IMR-90 (cell line): ENCODE data around the gene TSPAN3. TPM values are rescaled to one million over a fixed set of nuclear protein-coding genes. Genes with fewer than 3 reads are reported as not detected.

Experiments
- ATAC-seq: fragments of 200-7000 bp; cut with Tn5 transposase; 2 replicates; pipeline ENCODE4 v1.9.1; 2020; ENCODE audit warnings: low read depth, mild to moderate bottlenecking, moderate library complexity
- BruUV-seq: library from RNA; stranded (reverse); fragments of 400-500 nt; replicated peaks from 2 replicates; lab custom pipeline; 2021; lab: Mats Ljungman, UMichigan
- CTCF ChIA-PET: fragments of 300-600 bp; formaldehyde crosslinking; extraction: SDS; loops from one replicate; lab custom pipeline; 2021; ENCODE audit warnings: antibody characterized with exemption; lab: Yijun Ruan, JAX
- POLR2A ChIA-PET: fragments of 300-600 bp; sonication (Branson Sonifier 250); formaldehyde crosslinking; loops from one replicate; lab custom pipeline; 2022; ENCODE audit warnings: antibody characterized with exemption; ENCODE audit not compliant: unreplicated experiment; lab: Charles Lee
- DNase-seq: peaks from one replicate; pipeline ENCODE4 v3.0.0; 2013
- H2AFZ ChIP-seq: replicated peaks from 2 replicates; pipeline ENCODE3; 2013; ENCODE audit warnings: low read length, mild to moderate bottlenecking; ENCODE audit not compliant: poor library complexity
- H2AK5ac ChIP-seq: 2 replicates; pipeline ENCODE4 v1.6.1; 2013; ENCODE audit warnings: low read depth, low read length, inconsistent platforms
- H2AK9ac ChIP-seq: replicated peaks from 2 replicates; pipeline ENCODE3; 2013; ENCODE audit warnings: mild to moderate bottlenecking, low read depth, low read length, moderate library complexity; ENCODE audit not compliant: poor library complexity
- H2BK120ac ChIP-seq: 2 replicates; pipeline ENCODE4 v1.6.1; 2013; ENCODE audit warnings: low read depth, low read length, inconsistent platforms
- H2BK15ac ChIP-seq: 3 replicates; pipeline ENCODE4 v1.6.1; 2013; ENCODE audit warnings: low read depth, low read length, inconsistent platforms
- H2BK20ac ChIP-seq: 2 replicates; pipeline ENCODE4 v1.6.1; 2013; ENCODE audit warnings: low read depth, mild to moderate bottlenecking, inconsistent platforms, low read length, moderate library complexity
- H2BK5ac ChIP-seq: 2 replicates; pipeline ENCODE4 v1.6.1; 2013; ENCODE audit warnings: mild to moderate bottlenecking, low read depth, low read length, inconsistent platforms; ENCODE audit not compliant: poor library complexity, severe bottlenecking
- H3K14ac ChIP-seq: replicated peaks from 2 replicates; pipeline ENCODE4 v1.6.1; 2013; ENCODE audit warnings: low read depth, low read length, inconsistent platforms
- H3K18ac ChIP-seq: 2 replicates; pipeline ENCODE4 v1.6.1; 2013; ENCODE audit warnings: low read depth, low read length, control low read depth
- H3K23ac ChIP-seq: 2 replicates; pipeline ENCODE4 v1.6.1; 2013; ENCODE audit warnings: low read depth, low read length, inconsistent platforms
- H3K27ac ChIP-seq: 2 replicates; pipeline ENCODE4 v1.5.1; 2013; ENCODE audit warnings: mild to moderate bottlenecking, control low read depth, low read length; ENCODE audit not compliant: insufficient read depth
- H3K27me3 ChIP-seq: 2 replicates; pipeline ENCODE4 v1.6.1; 2013; ENCODE audit warnings: low read length; ENCODE audit not compliant: control insufficient read depth, insufficient read depth
- H3K36me3 ChIP-seq: 2 replicates; pipeline ENCODE4 v1.6.1; 2013; ENCODE audit warnings: low read length, mixed read lengths; ENCODE audit not compliant: control insufficient read depth, insufficient read depth
- H3K4ac ChIP-seq: 2 replicates; pipeline ENCODE4 v1.6.1; 2013; ENCODE audit warnings: low read depth, low read length, inconsistent platforms
- H3K4me1 ChIP-seq: 2 replicates; pipeline ENCODE4 v1.6.1; 2013; ENCODE audit warnings: low read length, mixed read lengths; ENCODE audit not compliant: control insufficient read depth, insufficient read depth
- H3K4me2 ChIP-seq: 2 replicates; pipeline ENCODE4 v1.6.1; 2013; ENCODE audit warnings: low read depth, mild to moderate bottlenecking, control low read depth, low read length, moderate library complexity
- H3K4me3 ChIP-seq: 2 replicates; pipeline ENCODE4 v1.5.1; 2013; ENCODE audit warnings: low read depth, mild to moderate bottlenecking, control low read depth, low read length, moderate library complexity; ENCODE audit not compliant: insufficient read depth
- H3K56ac ChIP-seq: 2 replicates; pipeline ENCODE4 v1.6.1; 2013; ENCODE audit warnings: low read length, inconsistent platforms; ENCODE audit not compliant: insufficient read depth; ENCODE audit errors: extremely low read depth
- H3K79me1 ChIP-seq, 2 experiments: 2 replicates each; pipeline ENCODE4 v1.6.1; 2013; ENCODE audit warnings: low read length in 2 of 2, inconsistent platforms in 1 of 2, low read depth in 1 of 2
- H3K9ac ChIP-seq: 2 replicates; pipeline ENCODE4 v1.6.1; 2013; ENCODE audit warnings: low read depth, low read length, control low read depth
- H3K9me1 ChIP-seq: 2 replicates; pipeline ENCODE4 v1.6.1; 2013; ENCODE audit warnings: low read length, inconsistent platforms; ENCODE audit not compliant: insufficient read depth
- H3K9me3 ChIP-seq: 2 replicates; pipeline ENCODE4 v1.6.1; 2013; ENCODE audit warnings: low read length; ENCODE audit not compliant: control insufficient read depth, insufficient read depth
- H4K20me1 ChIP-seq: 2 replicates; pipeline ENCODE4 v1.6.1; 2013; ENCODE audit warnings: low read length, inconsistent platforms; ENCODE audit not compliant: insufficient read depth
- H4K5ac ChIP-seq: 2 replicates; pipeline ENCODE4 v1.6.1; 2013; ENCODE audit warnings: mild to moderate bottlenecking, low read depth, low read length, control low read depth
- H4K8ac ChIP-seq, 2 experiments: 2 replicates each; pipeline ENCODE4 v1.6.1; 2013; ENCODE audit warnings: low read depth in 2 of 2, low read length in 2 of 2, control low read depth in 1 of 2, inconsistent platforms in 1 of 2
- H4K91ac ChIP-seq: 2 replicates; pipeline ENCODE4 v1.6.1; 2013; ENCODE audit warnings: low read depth, low read length, inconsistent platforms; ENCODE audit not compliant: insufficient read depth
- ELK1 ChIP-seq: fragments of 150-350 bp; IDR thresholded peaks from 2 replicates; pipeline ENCODE4 v1.6.1; 2016; ENCODE audit warnings: low read depth, mild to moderate bottlenecking, low read length, moderate library complexity, borderline replicate concordance
- MAZ ChIP-seq: IDR thresholded peaks from 2 replicates; pipeline ENCODE4 v1.6.1; 2012; ENCODE audit warnings: low read depth, mild to moderate bottlenecking, low read length, improper control_type of control experiment, moderate library complexity, borderline replicate concordance
- MXI1 ChIP-seq: IDR thresholded peaks from 2 replicates; pipeline ENCODE4 v1.6.1; 2012; ENCODE audit warnings: low read depth, mild to moderate bottlenecking, low read length, moderate library complexity, borderline replicate concordance
- NFE2L2 ChIP-seq: fragments of 150-350 bp; IDR thresholded peaks from 2 replicates; pipeline ENCODE4 v1.6.1; 2016; ENCODE audit warnings: low read depth, mild to moderate bottlenecking, low read length
- RAD21 ChIP-seq: IDR thresholded peaks from 2 replicates; pipeline ENCODE4 v1.6.1; 2012; ENCODE audit warnings: low read length, improper control_type of control experiment
- RCOR1 ChIP-seq: IDR thresholded peaks from 2 replicates; pipeline ENCODE4 v1.6.1; 2012; ENCODE audit warnings: mild to moderate bottlenecking, low read length, improper control_type of control experiment; ENCODE audit not compliant: insufficient replicate concordance
- RFX5 ChIP-seq: IDR thresholded peaks from 2 replicates; pipeline ENCODE4 v1.8.0; 2012; ENCODE audit warnings: low read depth, mild to moderate bottlenecking, low read length, moderate library complexity
- SMC3 ChIP-seq: fragments of 150-350 bp; IDR thresholded peaks from 2 replicates; pipeline ENCODE4 v1.6.1; 2016; ENCODE audit warnings: low read depth, mild to moderate bottlenecking, antibody characterized with exemption, low read length, moderate library complexity
- USF2 ChIP-seq: fragments of 150-350 bp; IDR thresholded peaks from 2 replicates; pipeline ENCODE4 v1.6.1; 2017; ENCODE audit warnings: mild to moderate bottlenecking, antibody characterized with exemption, low read length, low read depth
- WGBS, 2 experiments: methylation state at CpG; one replicate each; pipeline versions ENCODE4 v1.1.5 to v1.1.7; 2013; ENCODE audit warnings: missing lambda C conversion rate in 2 of 2; ENCODE audit not compliant: insufficient read length in 1 of 2; ENCODE audit errors: extremely low coverage in 2 of 2; 5-methylcytosine and 5-hydroxymethylcytosine counted together
- dilution Hi-C: fragments of 300-500 bp; cut with HindIII; formaldehyde crosslinking; loops from one replicate; pipeline ENCODE4 v1.14.3; 2018; ENCODE audit warnings: low sequenced_read_pairs; ENCODE audit not compliant: unreplicated experiment
- in situ Hi-C: fragments of 300-500 bp; cut with MboI; formaldehyde crosslinking; loops from 3 replicates; pipeline ENCODE4 v1.14.3; 2019; ENCODE audit warnings: low sequenced_read_pairs, inconsistent platforms, mixed read lengths
- intact Hi-C: fragments of 100-400 bp; cut with micrococcal nuclease; formaldehyde crosslinking; loops from 2 replicates; pipeline ENCODE4 v1.10.0; 2022
- polyA plus RNA-seq, 3 experiments: library from polyadenylated mRNA; depleted of rRNA; stranded (reverse); fragments of >200 nt; gene quantifications; 2 replicates each; pipeline ENCODE4 v1.2.3, GENCODE V29; 2012; ENCODE audit warnings: low replicate concordance in 1 of 3
- total RNA-seq: library from RNA; depleted of rRNA; stranded (reverse); fragments of >200 nt; gene quantifications from 2 replicates; pipeline ENCODE4 v1.2.3, GENCODE V29; 2012

TSPAN3 gene
- total and polyA plus RNA-seq, 2 of the 4 experiments (the other 2 are of a cell fraction) = 270 to 295 TPM

GRCh38 chr15:77025083-77025901, 45.6 kb downstream of the TSPAN3 start:
- H3K9me3 ChIP-seq = no peaks in the 10 kb centered on the region
- H3K14ac ChIP-seq = no peak overlapping the region
- H4K8ac ChIP-seq = no peak overlapping the region
- ChIA-PET POLR2A (no interaction called here), CTCF (interaction anchor here (1.0 kb wide), 1 partner anchor 518 kb away, joined by 3 read pairs; no protein-coding TSS in a partner anchor)
- 29% methylated on average over 1 of the region's 15 CpGs; no CpG with 5 or more reads in 1 of the 2 experiments for WGBS, 2 experiments
- H2BK120ac ChIP-seq = no peak overlapping the region
- H2BK20ac ChIP-seq = no peak overlapping the region
- H2AK5ac ChIP-seq = no peak overlapping the region
- H3K79me1 ChIP-seq = no peaks in the 10 kb centered on the region
- no peak overlapping the region for H2AFZ ChIP-seq
- dilution Hi-C loops (no loop called here), intact Hi-C loops (loop anchor here (2.0 kb wide), 1 partner anchor 82 kb away; no protein-coding TSS in a partner anchor), in situ Hi-C loops (loop anchor here (10.0 kb wide), 1 partner anchor 520 kb away; no protein-coding TSS in a partner anchor)
- H3K27me3 ChIP-seq = no peaks in the 10 kb centered on the region; the same call in 1 of the 2 replicates
- DNase-seq (no peak), ATAC-seq (no peak)
- BruUV-seq = no TSS peak
- H3K27ac ChIP-seq = no peak overlapping the region
- H3K9ac ChIP-seq = no peak overlapping the region
- no peak overlapping the region for H4K5ac ChIP-seq
- no peak overlapping the region for H3K56ac ChIP-seq
- no peak overlapping the region for H3K18ac ChIP-seq
- no peak overlapping the region for H2BK5ac ChIP-seq
- H3K23ac ChIP-seq = no peak overlapping the region
- H3K4me2 ChIP-seq = no peak overlapping the region
- H3K4ac ChIP-seq = no peak overlapping the region
- TF ChIP-seq MXI1 (no peak), SMC3 (no peak), USF2 (no peak), ELK1 (no peak), RFX5 (no peak), MAZ (no peak), RAD21 (no peak), NFE2L2 (no peak), RCOR1 (no peak)
- peaks cover 10% of the 10 kb centered on the region for H3K4me1 ChIP-seq
- H4K20me1 ChIP-seq = no peaks in the 10 kb centered on the region
- H3K36me3 ChIP-seq = no peaks in the 10 kb centered on the region
- H3K9me1 ChIP-seq = peaks cover 11% of the 10 kb centered on the region
- H3K4me3 ChIP-seq = no peak overlapping the region
- no peak overlapping the region for H4K91ac ChIP-seq
- H2BK15ac ChIP-seq = no peak overlapping the region
- H2AK9ac ChIP-seq = no peak overlapping the region
